Renal cortex interstitium (tissue), 15 donors: ENCODE measurements around the gene HSP90B1. TPM values are rescaled to one million over a fixed set of nuclear protein-coding genes. Genes with fewer than 3 reads are reported as not detected.

Source experiments
- DNase-seq, 11 donors: peaks; one replicate each; pipeline ENCODE4 v3.0.0-alpha.2; 2013; ENCODE audit warnings: low read depth in 9 of 11, low spot score in 4 of 11; ENCODE audit errors: extremely low read depth in 1 of 11
- long read RNA-seq, 16 experiments: transcript quantifications; one replicate each; lab custom pipeline, GENCODE V29; 2026
- polyA plus RNA-seq, 3 donors: library from polyadenylated mRNA; unstranded; fragments of 120-200 nt; gene quantifications; one replicate each; pipeline ENCODE4 v1.2.1, GENCODE V29; 2013; ENCODE audit not compliant: insufficient read length in 3 of 3

Gene HSP90B1
- polyA plus RNA-seq = 1,000 to 10,000 TPM in 2 of 3 donors, 100 to 1,000 TPM in 1; 1,000 to 1,099 (median 1,026) TPM
- long read RNA-seq, donor 1, transcript HSP90B1-204 (2 exons, 839 nt) = minor isoform, 7 of 292 reads
- long read RNA-seq, donor 1, transcript HSP90B1-201 (18 exons, 2,858 nt) = major isoform, 34 of 292 reads
- long read RNA-seq, donor 1, partial matches to known transcripts = 241 of 292 reads
- long read RNA-seq, donor 1, other reads (novel, unspliced or antisense) = 8 of 292 reads
- long read RNA-seq, donor 2, transcript HSP90B1-201 (18 exons, 2,858 nt) = major isoform, 25 of 359 reads
- long read RNA-seq, donor 2, partial matches to known transcripts = 319 of 359 reads
- long read RNA-seq, donor 2, other reads (novel, unspliced or antisense) = 8 of 359 reads
- long read RNA-seq, donor 3, transcript HSP90B1-201 (18 exons, 2,858 nt) = major isoform, 62 of 544 reads
- long read RNA-seq, donor 3, transcript HSP90B1-204 (2 exons, 839 nt) = minor isoform, 10 of 544 reads
- long read RNA-seq, donor 3, partial matches to known transcripts = 457 of 544 reads
- long read RNA-seq, donor 3, other reads (novel, unspliced or antisense) = 13 of 544 reads
- long read RNA-seq, donor 4, transcript HSP90B1-204 (2 exons, 839 nt) = minor isoform, 6 of 274 reads
- long read RNA-seq, donor 4, transcript HSP90B1-201 (18 exons, 2,858 nt) = major isoform, 54 of 274 reads
- long read RNA-seq, donor 4, partial matches to known transcripts = 171 of 274 reads
- long read RNA-seq, donor 4, other reads (novel, unspliced or antisense) = 41 of 274 reads
- long read RNA-seq, donor 5 = 0 reads
- long read RNA-seq, donor 6, transcript HSP90B1-204 (2 exons, 839 nt) = minor isoform, 12 of 522 reads
- long read RNA-seq, donor 6, transcript HSP90B1-201 (18 exons, 2,858 nt) = major isoform, 34 of 522 reads
- long read RNA-seq, donor 6, partial matches to known transcripts = 456 of 522 reads
- long read RNA-seq, donor 6, other reads (novel, unspliced or antisense) = 13 of 522 reads
- long read RNA-seq, donor 7, transcript HSP90B1-201 (18 exons, 2,858 nt) = major isoform, 62 of 571 reads
- long read RNA-seq, donor 7, transcript HSP90B1-204 (2 exons, 839 nt) = minor isoform, 17 of 571 reads
- long read RNA-seq, donor 7, partial matches to known transcripts = 453 of 571 reads
- long read RNA-seq, donor 7, other reads (novel, unspliced or antisense) = 37 of 571 reads
- long read RNA-seq, donor 8, transcript HSP90B1-201 (18 exons, 2,858 nt) = major isoform, 53 of 905 reads
- long read RNA-seq, donor 8, transcript HSP90B1-204 (2 exons, 839 nt) = minor isoform, 7 of 905 reads
- long read RNA-seq, donor 8, partial matches to known transcripts = 801 of 905 reads
- long read RNA-seq, donor 8, other reads (novel, unspliced or antisense) = 41 of 905 reads
- long read RNA-seq, donor 9, transcript HSP90B1-201 (18 exons, 2,858 nt) = major isoform, 65 of 373 reads
- long read RNA-seq, donor 9, partial matches to known transcripts = 278 of 373 reads
- long read RNA-seq, donor 9, other reads (novel, unspliced or antisense) = 25 of 373 reads
- long read RNA-seq, donor 10, transcript HSP90B1-201 (18 exons, 2,858 nt) = major isoform, 49 of 603 reads
- long read RNA-seq, donor 10, transcript HSP90B1-204 (2 exons, 839 nt) = minor isoform, 7 of 603 reads
- long read RNA-seq, donor 10, partial matches to known transcripts = 516 of 603 reads
- long read RNA-seq, donor 10, other reads (novel, unspliced or antisense) = 28 of 603 reads
- long read RNA-seq, donor 11, transcript HSP90B1-201 (18 exons, 2,858 nt) = major isoform, 61 of 237 reads
- long read RNA-seq, donor 11, partial matches to known transcripts = 153 of 237 reads
- long read RNA-seq, donor 11, other reads (novel, unspliced or antisense) = 23 of 237 reads
- long read RNA-seq, donor 12, transcript HSP90B1-201 (18 exons, 2,858 nt) = major isoform, 14 of 248 reads
- long read RNA-seq, donor 12, transcript HSP90B1-204 (2 exons, 839 nt) = minor isoform, 7 of 248 reads
- long read RNA-seq, donor 12, partial matches to known transcripts = 223 of 248 reads
- long read RNA-seq, donor 12, other reads (novel, unspliced or antisense) = 0 of 248 reads
- long read RNA-seq, donor 13 = 0 reads
- long read RNA-seq, donor 14, transcript HSP90B1-201 (18 exons, 2,858 nt) = major isoform, 49 of 352 reads
- long read RNA-seq, donor 14, partial matches to known transcripts = 276 of 352 reads
- long read RNA-seq, donor 14, other reads (novel, unspliced or antisense) = 21 of 352 reads
- long read RNA-seq, donor 15, transcript HSP90B1-201 (18 exons, 2,858 nt) = major isoform, 27 of 156 reads
- long read RNA-seq, donor 15, partial matches to known transcripts = 119 of 156 reads
- long read RNA-seq, donor 15, other reads (novel, unspliced or antisense) = 9 of 156 reads
- long read RNA-seq, donor 16, transcript HSP90B1-204 (2 exons, 839 nt) = minor isoform, 5 of 1,166 reads
- long read RNA-seq, donor 16, transcript HSP90B1-201 (18 exons, 2,858 nt) = major isoform, 158 of 1,166 reads
- long read RNA-seq, donor 16, partial matches to known transcripts = 887 of 1,166 reads
- long read RNA-seq, donor 16, other reads (novel, unspliced or antisense) = 113 of 1,166 reads

DNA sequence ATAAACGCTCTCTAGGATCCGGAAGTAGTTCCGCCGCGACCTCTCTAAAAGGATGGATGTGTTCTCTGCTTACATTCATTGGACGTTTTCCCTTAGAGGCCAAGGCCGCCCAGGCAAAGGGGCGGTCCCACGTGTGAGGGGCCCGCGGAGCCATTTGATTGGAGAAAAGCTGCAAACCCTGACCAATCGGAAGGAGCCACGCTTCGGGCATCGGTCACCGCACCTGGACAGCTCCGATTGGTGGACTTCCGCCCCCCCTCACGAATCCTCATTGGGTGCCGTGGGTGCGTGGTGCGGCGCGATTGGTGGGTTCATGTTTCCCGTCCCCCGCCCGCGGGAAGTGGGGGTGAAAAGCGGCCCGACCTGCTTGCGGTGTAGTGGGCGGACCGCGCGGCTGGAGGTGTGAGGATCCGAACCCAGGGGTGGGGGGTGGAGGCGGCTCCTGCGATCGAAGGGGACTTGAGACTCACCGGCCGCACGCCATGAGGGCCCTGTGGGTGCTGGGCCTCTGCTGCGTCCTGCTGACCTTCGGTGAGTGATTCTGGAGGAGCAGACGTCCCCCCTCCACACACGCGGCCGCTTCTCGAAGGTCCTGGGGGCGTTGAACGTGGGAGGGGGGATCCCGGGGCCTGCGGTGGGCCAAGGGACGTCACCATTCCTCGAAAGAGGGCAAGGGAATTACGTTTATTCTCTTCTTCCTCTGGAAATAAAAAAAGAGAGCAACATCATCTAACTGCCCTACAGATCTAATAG is at the start of gene HSP90B1:
Gene HSP90B1, plus strand, starts transcription at position 377 of the 753 bp plus-strand sequence. Its CDS starts 106 bp downstream, at position 483.
- peak; percentile 99 to 100 (median 99) for DNase-seq

DNA sequence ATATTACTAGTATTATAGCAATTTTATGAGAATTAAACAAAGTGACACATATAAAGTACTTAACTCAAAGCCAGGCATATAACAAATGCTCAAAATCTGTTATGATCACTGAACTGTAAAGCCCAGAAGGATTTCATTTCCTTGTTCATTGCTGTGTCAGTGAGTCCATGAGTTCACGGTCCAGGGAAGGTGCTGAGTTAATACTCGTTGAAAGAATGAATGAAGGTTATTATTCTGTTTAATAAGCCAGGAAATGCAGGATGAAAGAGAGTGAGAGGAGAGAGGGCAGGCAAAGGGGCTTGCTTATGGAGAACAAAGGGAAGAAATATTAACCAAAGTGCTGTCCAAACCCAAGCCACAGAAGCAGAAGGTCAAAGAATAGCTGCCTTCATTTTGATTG is 48.9 kb upstream of the HSP90B1 start:
- DNase-seq = peak in 2 of 11 donors; percentile 11 to 12

DNA sequence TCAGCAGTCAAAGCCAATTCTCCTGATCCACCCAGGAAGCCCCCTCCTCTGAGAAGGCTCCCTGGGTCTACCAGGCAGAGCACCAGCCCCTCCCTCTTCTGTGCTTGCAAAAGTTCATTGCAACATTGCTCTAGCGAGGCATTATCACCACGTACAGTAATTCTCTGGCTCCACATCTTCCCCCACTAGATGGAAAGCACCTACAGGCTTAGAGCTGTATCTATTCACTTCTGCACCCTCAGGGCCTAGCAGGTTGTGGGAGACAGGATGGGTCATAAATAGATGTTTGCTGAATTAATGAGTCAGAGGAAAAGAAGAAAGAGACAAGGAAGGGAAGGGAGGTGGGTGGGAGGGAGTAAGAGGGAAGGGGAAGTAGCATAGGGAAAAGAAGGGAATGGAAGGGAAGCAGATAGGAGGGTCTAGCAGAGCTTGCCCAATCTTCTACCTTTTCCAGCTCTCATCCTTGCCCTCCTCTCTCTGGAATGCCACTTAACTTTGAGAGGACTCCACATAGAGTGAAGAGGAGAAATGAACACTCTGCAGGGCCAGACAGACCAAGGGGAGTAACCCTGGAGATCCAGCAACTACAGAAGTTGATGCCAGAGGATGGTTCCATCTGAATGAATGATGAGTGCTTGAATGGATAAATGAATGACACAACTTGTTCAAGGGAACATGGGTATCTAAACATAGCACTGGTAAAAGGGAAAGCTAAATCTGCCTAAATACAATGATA is 47.2 kb upstream of the HSP90B1 start:
- DNase-seq = no peak

DNA sequence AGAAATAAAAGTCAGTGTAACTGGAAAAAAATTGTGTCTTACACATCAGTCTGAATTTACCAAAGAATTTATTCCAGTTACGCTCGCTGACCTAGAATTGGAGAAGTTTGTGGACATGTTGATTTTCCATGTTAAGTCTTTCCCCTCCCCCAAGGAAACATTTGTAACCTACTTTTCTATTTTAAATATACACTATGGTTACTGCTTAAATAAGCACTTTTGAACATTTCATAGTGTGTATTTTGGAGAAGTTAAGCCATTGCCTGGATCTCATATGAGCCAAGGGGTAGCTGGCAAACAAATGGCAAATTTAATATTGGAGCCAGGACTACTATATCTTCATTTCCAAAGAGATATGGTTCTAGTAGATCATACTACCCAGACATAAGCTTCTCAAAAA is 46.3 kb upstream of the HSP90B1 start:
- DNase-seq = no peak

DNA sequence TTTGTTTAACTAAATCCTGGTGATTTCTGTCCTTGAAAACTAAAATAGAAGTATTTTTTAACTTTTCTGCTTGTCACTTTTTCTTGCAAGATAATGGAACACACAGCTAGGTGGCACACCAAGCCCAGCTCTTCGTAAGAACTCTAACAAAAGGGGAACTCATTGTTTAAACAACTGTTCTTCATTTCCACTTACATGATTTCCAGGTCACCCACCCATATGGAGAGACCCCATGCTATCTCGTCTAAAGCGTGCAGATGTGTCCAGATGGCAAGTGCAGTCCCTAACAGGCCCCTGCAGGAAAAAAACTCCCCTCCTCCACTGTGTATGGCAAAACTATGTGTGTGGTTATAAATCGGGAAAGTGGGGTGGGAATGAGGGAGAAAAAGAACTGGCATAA is 45.9 kb upstream of the HSP90B1 start:
- peak in 3 of 11 donors; percentile 8 to 21 (median 20) for DNase-seq

DNA sequence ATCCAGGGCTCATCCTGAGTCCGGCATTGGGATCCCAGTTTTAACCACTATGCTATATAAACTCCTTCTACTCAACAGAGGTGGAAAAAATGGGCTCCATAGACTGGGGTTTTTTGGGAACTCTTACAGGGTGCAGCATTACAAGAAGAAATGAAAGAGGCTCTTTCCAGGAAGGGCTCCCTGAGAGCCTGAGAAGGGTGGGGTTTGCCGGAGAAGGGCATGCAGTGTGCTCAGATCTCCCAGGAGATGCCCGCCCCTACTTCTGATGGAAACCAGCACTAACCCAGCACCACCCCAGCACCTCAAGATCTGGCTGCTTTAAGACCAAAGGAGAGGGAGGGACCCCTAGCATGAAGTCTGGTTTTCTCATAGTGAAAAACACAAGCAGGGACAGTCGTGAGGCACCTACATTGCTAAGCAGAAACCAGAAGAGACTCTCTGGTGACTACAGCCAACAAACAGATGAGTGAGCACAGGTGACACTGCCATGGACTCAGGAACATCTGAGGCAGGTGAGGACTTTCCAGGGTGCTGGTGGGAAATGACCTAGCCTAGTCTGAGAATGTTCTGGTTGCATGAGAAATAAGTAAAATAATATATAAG is 43.9 kb upstream of the HSP90B1 start:
- DNase-seq = no peak

DNA sequence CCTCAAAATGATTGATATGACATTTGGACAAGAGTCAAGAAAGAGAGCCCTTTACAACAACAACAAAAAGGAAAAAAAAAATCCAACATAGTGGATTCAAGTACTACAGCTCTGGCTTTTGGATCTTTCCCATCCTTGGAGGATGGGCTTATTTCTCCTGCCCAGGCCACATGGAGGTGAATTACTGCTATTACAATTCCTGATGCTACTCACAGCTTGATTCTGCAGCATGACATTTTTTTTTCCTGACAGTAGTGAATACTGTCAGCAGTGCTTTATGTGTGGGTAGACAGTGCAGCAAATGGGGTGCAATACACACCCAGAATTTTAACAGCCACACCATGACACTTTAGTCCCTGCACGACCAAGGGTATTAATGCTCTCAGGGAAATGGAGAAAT is 42.5 kb upstream of the HSP90B1 start:
- DNase-seq = no peak

DNA sequence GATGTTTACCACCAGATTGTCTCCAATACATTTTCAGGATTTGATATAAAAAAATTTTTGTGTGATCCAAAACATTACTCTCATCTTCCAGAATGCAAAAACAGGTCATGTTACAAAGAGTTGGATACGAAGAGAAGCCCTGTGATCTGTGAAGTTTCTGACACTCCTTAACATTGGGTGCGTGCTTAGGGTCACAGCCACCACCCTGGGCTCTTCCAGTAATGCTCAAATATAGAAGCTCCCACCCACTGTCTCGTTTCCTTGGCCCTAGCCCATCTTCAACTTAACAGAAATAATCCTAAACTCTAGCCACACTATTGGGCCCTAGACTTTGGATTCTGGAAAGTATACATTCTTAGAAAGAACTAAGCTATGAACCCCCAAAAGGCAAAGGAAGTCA is 32.9 kb upstream of the HSP90B1 start:
- DNase-seq = no peak

DNA sequence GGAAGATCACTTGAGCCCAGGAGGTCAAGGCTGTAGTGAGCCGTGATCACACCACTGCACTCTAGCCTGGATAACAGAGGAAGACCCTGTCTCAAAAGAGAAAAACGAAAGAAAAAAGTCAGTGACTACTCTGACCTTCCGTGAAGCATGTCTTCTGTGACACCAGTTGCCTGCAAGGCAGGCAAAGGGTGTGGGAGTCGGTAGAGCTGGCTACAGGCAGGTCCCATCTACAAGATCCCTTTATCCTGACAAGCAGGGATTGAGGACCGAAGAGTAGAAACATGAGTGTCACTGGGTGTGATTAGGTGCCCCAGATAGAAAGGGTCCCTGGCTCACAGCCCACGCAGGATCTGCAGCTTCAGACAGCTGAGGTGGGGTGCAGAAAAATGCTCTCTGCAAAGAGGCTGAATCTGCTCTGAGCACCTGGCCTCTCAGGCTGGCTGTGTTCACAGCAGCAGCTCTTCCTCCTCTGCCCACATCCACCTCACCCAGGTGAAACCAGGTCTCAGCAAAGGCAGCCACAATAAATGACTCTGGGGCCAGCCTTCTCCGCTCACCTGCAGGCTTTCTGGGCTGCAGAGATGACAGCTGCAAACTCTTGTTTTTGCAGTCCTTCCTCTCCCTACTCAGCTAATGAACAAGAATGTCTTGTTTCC is 28.6 kb upstream of the HSP90B1 start:
- DNase-seq = no peak

DNA sequence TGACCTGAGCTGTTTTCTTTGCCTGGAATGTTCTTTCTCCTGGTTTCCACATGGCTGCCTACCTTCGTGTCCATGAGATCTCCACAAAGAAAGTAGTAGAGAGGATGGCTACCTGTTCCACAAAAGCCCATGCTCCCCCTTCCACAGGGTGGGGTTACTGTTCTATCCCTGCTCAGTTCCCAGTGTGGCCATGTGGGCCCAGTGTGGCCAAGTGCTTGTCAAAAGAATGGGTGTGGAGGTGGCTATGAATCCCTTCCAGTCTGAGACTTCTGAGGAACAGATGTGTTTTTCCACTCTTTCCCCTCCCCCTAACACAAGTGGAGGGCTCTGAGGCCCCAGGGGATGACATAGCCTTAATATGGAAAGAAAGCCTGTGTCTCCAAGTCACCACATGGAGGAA is 26.2 kb upstream of the HSP90B1 start:
- no peak for DNase-seq

DNA sequence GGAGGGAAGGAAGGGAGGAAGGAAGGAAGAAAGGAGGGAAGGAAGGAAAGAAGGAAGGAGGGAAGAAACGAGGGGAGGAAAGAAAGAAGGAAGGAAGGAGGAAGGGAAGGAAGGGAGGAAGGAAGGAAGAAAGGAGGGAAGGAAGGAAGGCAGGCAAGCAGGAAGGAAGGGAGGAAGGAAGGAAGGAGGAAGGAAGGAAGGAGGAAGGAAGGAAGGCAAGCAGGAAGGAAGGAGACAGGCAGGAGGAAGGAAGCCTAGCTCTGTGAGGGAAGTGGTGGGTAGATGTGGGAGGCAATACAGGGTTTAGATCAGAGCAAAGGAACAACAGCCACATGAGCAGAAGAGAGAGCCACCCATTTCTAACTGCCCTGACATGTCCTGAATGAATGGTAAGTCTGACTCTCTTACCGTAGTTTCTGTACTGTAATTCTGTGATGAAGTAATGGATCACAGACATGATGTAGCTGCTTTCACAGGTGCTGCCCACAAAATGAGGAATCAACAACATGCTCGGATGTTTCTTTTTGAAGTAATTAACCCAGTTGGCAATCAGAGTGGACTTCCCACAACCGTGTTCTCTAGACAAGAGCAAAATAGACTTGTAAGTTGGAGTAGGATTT is 24.4 kb upstream of the HSP90B1 start:
- DNase-seq = no peak

DNA sequence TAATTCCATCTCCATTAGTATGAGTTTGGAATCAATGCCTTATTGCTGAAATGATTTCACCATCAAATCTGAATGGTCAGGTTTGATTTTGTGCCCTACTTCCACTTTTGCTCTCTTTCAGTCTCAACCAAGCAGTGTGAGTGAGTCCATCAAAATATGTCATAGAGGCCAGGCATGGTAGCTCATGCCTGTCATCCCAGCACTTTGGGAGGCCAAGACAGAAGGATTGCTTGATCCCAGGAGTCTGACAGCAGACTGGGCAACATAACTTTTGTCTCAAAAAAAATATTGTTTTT is 22.0 kb upstream of the HSP90B1 start:
- no peak for DNase-seq

DNA sequence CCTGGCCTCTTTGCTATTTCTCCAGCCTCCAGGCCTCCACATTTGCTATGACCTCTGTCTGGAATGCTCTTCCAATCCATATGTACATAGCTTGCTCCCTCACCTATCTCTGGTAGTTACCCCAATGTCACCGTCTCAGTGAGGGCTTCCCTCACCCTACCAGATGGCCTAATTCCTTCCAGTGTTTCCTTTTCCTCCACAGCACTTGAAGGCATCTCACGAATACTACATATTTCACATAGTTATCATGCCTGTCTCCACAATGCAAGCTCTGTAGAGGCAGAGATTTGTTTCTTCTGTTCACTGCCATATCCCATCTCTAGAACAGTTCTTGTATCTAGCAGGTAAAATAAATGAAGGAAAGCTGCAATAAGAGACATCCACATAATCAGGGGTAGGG is 21.3 kb upstream of the HSP90B1 start:
- no peak for DNase-seq

DNA sequence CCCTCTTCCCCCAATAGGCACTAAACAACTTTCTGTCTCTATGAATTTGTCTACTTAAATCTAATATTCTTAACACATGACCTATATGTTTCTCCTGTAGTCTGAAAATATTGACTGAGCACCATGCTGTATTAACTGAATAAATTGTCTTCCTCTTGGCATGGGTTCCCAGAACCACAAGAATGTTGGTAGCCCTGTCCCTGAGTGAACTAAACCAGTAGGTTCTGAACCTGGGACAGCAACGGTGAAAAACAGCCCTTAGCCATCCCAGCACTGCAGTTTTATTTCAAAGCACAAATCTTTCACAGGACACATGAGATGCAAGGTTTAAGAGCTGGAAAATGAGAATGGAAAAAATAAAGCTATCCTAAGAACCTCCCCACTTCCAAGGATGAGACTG is 20.4 kb upstream of the HSP90B1 start:
- DNase-seq = no peak
